HG03039 (cell line): Measurements from ENCODE around the gene CGAS.
"Not testable (repeated sequence)": the region's sequence is repeated elsewhere in the genome, so short reads cannot be mapped to it uniquely, and the experiment has no call there.

Experiments
- ATAC-seq: cut with Tn5 transposase; IDR thresholded peaks from one replicate; pipeline ENCODE4 v1.9.1; 2021; ENCODE audit warnings: mild to moderate bottlenecking, moderate library complexity; ENCODE audit not compliant: unreplicated experiment

Gene CGAS

GRCh38 chr6:73400656-73401055 lies 51.4 kb downstream of the CGAS start:
- ATAC-seq: no peak

GRCh38 chr6:73395875-73396274 lies 56.2 kb downstream of the CGAS start:
- ATAC-seq: no peak

DNA sequence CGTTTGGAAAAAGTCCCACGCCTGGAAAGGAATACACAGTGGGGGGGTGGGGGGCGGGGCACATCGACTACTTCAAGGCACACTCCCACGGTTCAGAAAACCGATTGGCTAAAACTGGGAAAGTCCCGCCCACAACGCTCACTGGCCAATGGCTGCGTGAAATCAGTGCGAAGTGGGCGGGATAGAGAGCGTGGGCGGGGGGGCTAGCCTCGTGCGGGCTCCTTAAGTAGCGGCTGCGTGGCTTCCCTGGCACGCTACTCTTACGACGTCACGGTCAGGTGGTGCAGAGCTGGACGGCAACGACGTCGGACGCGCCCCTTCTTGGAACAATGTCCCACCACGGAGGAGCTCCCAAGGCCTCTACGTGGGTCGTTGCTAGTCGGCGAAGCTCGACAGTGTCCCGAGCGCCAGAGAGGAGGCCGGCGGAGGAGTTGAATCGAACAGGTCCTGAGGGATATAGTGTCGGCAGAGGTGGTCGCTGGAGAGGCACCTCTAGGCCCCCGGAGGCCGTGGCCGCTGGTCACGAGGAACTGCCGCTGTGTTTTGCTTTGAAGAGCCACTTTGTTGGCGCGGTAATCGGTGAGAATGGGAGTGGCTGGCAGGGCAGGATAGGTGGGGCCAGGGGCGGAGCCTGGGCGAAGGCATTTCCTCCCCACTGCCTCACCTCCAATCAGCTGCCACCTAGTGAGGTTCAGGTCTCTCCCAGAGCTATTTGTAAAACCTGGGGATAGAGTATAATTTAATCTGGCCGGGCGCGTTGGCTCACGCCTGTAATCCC lies 57.3 kb downstream of the CGAS start, which contains the start of gene DDX43:
Gene DDX43 (plus strand): TSS at position 252 of the 778 bp plus-strand sequence. CDS start 78 bp downstream, at position 330.
- ATAC-seq: no peak

- no peak for ATAC-seq
These were observed 58.8 kb downstream of the CGAS start for GRCh38 chr6:73393278-73393677.

- not testable (repeated sequence) for ATAC-seq
These were observed 59.9 kb downstream of the CGAS start for GRCh38 chr6:73392188-73392587.

DNA sequence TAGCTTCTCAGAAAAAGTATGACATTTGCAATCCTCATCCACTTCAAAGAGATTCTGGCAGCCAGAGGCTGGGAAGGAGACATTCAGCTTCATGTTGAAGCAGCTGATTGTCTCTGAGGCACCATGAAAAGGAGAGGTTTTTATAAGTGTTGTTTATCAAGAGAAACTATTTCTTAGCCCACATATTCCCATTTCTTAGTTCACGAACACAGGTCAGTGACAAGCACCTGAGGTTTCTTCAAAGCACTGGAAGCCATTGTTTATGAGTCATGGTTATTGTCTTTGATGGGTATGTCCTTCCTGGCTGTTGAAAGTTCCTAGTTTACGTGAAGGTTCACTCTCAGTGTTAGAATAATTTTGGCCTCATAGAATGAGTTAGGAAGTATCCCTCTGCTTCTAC lies 60.4 kb downstream of the CGAS start:
- no peak for ATAC-seq

DNA sequence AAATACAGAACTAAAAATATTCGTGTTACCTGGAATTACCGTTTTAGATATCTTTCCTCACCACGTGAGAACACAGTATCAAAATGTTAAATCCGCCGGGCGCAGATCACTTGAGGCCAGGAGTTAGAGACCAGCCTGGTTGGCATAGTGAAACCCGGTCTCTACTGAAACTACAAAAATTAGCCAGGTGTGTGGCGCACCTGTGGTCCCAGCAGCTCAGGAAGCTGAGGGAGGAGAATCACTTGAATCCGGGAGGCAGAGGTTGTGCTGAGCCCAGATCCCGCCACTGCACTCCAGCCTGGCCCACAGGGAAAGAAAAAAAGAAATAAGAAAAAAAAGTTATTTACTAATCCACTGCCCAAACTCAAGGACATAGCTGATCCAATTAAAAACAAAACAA lies 62.2 kb downstream of the CGAS start:
- no peak for ATAC-seq

DNA sequence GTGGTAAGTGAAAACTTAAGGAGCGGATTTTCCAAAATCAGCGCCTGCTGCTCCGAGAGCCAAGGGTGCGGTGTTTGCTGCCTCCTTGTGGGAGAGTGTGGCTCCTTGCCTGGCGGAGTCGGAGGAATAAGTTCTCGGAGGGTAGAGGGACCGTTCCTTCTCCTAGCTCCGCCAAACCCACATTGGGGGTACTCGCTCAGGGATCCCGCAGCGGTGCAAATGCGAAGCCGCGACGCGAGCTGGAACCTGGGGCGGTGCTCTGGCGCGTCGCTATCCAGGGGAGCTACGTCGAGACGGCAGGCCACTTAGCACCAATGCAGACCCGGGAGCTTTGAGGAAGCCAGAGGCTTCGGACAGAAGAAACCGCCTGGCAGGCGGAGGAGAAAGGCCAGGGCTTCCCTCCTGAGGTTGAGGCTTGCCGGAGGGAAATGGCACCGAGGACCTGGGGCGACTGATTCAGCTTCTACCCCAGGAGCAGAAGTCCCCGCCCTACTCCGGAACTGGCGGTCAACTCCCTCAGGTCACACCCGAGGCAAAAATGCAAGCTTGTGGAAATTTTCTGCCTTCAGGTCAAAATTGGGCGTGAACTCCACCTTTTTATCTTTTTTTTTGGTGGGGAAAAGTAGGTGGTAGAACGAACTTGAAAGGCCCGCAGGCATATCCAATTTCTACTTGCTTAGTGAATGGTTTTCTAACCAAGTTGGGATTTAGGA lies 63.1 kb downstream of the CGAS start:
- ATAC-seq: peak; percentile 62

- peak; percentile 19 for ATAC-seq
These were observed 63.7 kb downstream of the CGAS start for GRCh38 chr6:73388433-73388799.

GRCh38 chr6:73382462-73383113 lies 69.5 kb downstream of the CGAS start:
- no peak for ATAC-seq

GRCh38 chr6:73381531-73381930 lies 70.6 kb downstream of the CGAS start:
- ATAC-seq: not testable (repeated sequence)

- ATAC-seq: no peak
These were observed 74.9 kb downstream of the CGAS start for GRCh38 chr6:73377225-73377624.

GRCh38 chr6:73375216-73375615 lies 76.9 kb downstream of the CGAS start:
- no peak for ATAC-seq
